Caco-2 (cell line): ENCODE data around the gene SLC5A10. TPM values are rescaled to one million over a fixed set of nuclear protein-coding genes. Genes with fewer than 3 reads are reported as not detected.

Source experiments
- BruUV-seq: library from RNA; stranded (reverse); fragments of 400-500 nt; replicated peaks from 2 replicates; lab custom pipeline; 2021; lab: Mats Ljungman, UMichigan
- CTCF ChIA-PET: fragments of 300-600 bp; sonication (Branson Sonifier 250); formaldehyde crosslinking; loops from one replicate; lab custom pipeline; 2022; ENCODE audit warnings: antibody characterized with exemption; lab: Charles Lee
- POLR2A ChIA-PET: fragments of 300-600 bp; sonication (Branson Sonifier 250); formaldehyde crosslinking; loops from one replicate; lab custom pipeline; 2022; ENCODE audit warnings: antibody characterized with exemption; lab: Charles Lee
- DNase-seq, 2 experiments: peaks; one replicate each; pipeline versions ENCODE4 v3.0.0 to v3.0.0-alpha.2; 2020 to 2022
- H3K27me3 ChIP-seq: replicated peaks from 2 replicates; pipeline ENCODE4 v1.6.0; 2011; ENCODE audit warnings: low read length; ENCODE audit not compliant: control insufficient read depth, insufficient read depth
- H3K36me3 ChIP-seq: 2 replicates; pipeline ENCODE4 v1.5.1; 2011; ENCODE audit warnings: low read length; ENCODE audit not compliant: control insufficient read depth, insufficient read depth
- H3K4me1 ChIP-seq: fragments of 250-450 bp; sonication (Bioruptor Pico); 2 replicates; pipeline ENCODE4 v1.5.1; 2020; ENCODE audit warnings: mild to moderate bottlenecking
- H3K4me3 ChIP-seq: 2 replicates; pipeline ENCODE4 v1.5.1; 2011; ENCODE audit warnings: low read depth, mild to moderate bottlenecking, control low read depth, low read length
- H3K9me3 ChIP-seq: fragments of 250-450 bp; sonication (Bioruptor Pico); 2 replicates; pipeline ENCODE4 v1.5.1; 2020; ENCODE audit warnings: mild to moderate bottlenecking, moderate library complexity
- H3K27ac Mint-ChIP-seq: one replicate; pipeline ENCODE4 v1.8.0; 2022; ENCODE audit warnings: mixed read lengths; ENCODE audit not compliant: unreplicated experiment
- H3K27me3 Mint-ChIP-seq: one replicate; pipeline ENCODE4 v1.8.0; 2022; ENCODE audit warnings: mixed read lengths; ENCODE audit not compliant: insufficient read depth, unreplicated experiment
- H3K36me3 Mint-ChIP-seq: one replicate; pipeline ENCODE4 v1.8.0; 2022; ENCODE audit warnings: mild to moderate bottlenecking, mixed read lengths; ENCODE audit not compliant: insufficient read depth, unreplicated experiment
- H3K4me1 Mint-ChIP-seq: one replicate; pipeline ENCODE4 v1.8.0; 2022; ENCODE audit warnings: low read depth, mixed read lengths; ENCODE audit not compliant: unreplicated experiment
- H3K4me3 Mint-ChIP-seq: one replicate; pipeline ENCODE4 v1.8.0; 2022; ENCODE audit warnings: mild to moderate bottlenecking, moderate library complexity, mixed read lengths; ENCODE audit not compliant: unreplicated experiment
- H3K9me3 Mint-ChIP-seq: one replicate; pipeline ENCODE4 v1.8.0; 2022; ENCODE audit warnings: mixed read lengths; ENCODE audit not compliant: unreplicated experiment
- intact Hi-C: fragments of 100-400 bp; cut with micrococcal nuclease; formaldehyde crosslinking; loops from one replicate; pipeline ENCODE4 v1.10.0; 2022; ENCODE audit not compliant: unreplicated experiment
- total RNA-seq: library from RNA; stranded (reverse); gene quantifications from 2 replicates; pipeline ENCODE4 v1.2.3, GENCODE V29; 2022
- TF ChIP-seq, protein P1 (sequence below), 2 experiments: fragments of 200-600 bp in 1 of 2; IDR thresholded peaks; 1 replicate in 1 of 2; 2 replicates in 1 of 2; pipeline versions ENCODE4 v1.5.1 to v1.8.0; 2011 to 2022; ENCODE audit warnings: antibody characterized with exemption in 1 of 2, control low read depth in 1 of 2, inconsistent platforms in 1 of 2, low read depth in 1 of 2, low read length in 1 of 2, mild to moderate bottlenecking in 1 of 2, moderate library complexity in 1 of 2; ENCODE audit not compliant: insufficient read depth in 1 of 2, severe bottlenecking in 1 of 2, unreplicated experiment in 1 of 2

The SLC5A10 gene
- total RNA-seq, 1 experiment from 2014 or later = 0.27 TPM

DNA sequence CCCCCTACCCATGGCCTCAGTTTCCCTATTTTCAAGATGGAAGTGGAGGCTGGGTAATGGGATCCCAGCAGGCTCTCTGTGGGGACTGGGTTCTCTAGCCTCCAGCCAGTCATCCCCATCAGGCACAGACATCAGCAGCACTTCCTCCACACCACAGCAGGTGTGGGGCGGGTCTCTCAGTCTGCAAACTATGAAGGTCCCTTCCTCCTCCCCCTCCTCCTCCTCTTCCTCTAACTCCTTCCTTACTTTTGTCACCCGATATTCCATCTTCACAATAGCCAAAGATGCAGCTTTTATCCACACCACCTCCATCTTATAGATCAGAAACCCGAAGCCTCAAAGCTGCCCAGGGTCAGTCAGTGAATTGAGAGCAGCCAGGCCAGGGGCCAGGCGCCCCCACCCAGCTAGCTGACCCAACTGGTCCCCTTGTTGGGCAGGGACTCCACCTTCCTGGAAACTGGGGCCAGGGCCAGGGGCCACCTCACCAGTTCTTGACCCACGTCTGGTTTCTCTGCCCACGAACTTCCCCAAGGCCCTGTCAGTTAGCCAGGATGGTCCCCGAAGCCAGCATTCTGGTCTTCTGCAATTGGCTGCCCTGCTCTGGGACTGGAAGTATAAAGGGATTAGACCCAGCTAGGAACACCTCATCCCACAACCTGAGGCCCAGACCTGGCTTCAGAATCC is 50.1 kb downstream of the SLC5A10 start:
- H3K4me3 ChIP-seq = no peak overlapping the region
- ChIA-PET CTCF (no interaction called here), POLR2A (interaction anchor here (1.3 kb wide), 1 partner anchor 17 kb away, joined by 3 read pairs; no protein-coding TSS in a partner anchor)
- Mint-ChIP-seq H3K9me3 (no peaks in the 10 kb centered on the region), H3K36me3 (peaks cover 40% of the 10 kb centered on the region), H3K27me3 (no peaks in the 10 kb centered on the region), H3K27ac (no peak overlapping the region), H3K4me1 (peaks cover 7% of the 10 kb centered on the region), H3K4me3 (no peak overlapping the region)
- intact Hi-C loops = no loop called here
- TSS peak; percentile 31 for BruUV-seq
- H3K4me1 ChIP-seq = peaks cover 27% of the 10 kb centered on the region
- H3K36me3 ChIP-seq = no peaks in the 10 kb centered on the region; the same call in 1 of the 2 replicates
- H3K9me3 ChIP-seq = no peaks in the 10 kb centered on the region
- TF ChIP-seq, protein P1, sequence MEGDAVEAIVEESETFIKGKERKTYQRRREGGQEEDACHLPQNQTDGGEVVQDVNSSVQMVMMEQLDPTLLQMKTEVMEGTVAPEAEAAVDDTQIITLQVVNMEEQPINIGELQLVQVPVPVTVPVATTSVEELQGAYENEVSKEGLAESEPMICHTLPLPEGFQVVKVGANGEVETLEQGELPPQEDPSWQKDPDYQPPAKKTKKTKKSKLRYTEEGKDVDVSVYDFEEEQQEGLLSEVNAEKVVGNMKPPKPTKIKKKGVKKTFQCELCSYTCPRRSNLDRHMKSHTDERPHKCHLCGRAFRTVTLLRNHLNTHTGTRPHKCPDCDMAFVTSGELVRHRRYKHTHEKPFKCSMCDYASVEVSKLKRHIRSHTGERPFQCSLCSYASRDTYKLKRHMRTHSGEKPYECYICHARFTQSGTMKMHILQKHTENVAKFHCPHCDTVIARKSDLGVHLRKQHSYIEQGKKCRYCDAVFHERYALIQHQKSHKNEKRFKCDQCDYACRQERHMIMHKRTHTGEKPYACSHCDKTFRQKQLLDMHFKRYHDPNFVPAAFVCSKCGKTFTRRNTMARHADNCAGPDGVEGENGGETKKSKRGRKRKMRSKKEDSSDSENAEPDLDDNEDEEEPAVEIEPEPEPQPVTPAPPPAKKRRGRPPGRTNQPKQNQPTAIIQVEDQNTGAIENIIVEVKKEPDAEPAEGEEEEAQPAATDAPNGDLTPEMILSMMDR (IDR thresholded peaks at IDR 0.05; ENCODE audit: insufficient read depth in 1 of 2, low read depth in 1 of 2, low read length in 1 of 2, severe bottlenecking in 1 of 2, unreplicated experiment in 1 of 2) = no peak
- DNase-seq = no peak
- H3K27me3 ChIP-seq = no peaks in the 10 kb centered on the region

DNA sequence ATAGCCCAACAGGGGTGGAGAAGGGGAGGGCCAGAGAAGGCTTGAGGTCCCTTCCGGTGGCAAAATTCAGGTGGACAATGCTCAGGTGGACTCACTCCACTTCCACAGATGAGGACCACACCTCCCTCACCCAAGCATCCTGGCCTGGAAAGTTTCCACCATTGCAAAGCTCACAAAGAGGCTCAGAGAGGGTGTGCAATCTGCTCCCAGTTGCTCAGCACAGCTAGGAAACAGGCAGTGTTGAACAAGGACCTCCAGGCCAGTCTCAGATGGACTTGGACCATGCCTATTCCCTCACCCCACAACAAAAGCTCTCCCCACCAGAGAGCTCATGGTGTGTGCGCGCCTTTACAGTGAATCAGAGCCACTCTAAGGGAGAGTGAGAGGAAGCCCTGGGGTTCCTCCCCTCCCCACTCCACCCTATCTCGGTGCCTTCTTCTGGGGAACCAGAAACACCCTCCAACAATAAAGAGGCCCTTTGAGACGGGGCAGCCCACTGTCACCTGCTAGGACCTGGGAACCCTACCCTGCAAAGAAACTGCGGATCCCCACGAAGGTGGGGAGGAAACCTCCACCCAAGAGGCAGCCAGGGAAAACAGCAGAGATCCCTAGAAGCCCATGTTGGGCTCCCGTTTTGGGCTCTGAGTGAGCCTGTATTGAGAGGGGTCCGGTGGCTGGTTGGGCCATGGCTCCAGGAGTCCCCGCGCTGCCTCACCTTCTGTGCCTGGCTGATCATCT is 51.0 kb downstream of the SLC5A10 start:
- H3K4me3 Mint-ChIP-seq = peak overlapping the region; percentile 75
- no peak for DNase-seq
- H3K27me3 Mint-ChIP-seq = no peaks in the 10 kb centered on the region
- CTCF ChIA-PET = no interaction called here
- no peaks in the 10 kb centered on the region for H3K9me3 ChIP-seq
- peaks cover 32% of the 10 kb centered on the region for H3K36me3 Mint-ChIP-seq
- TF ChIP-seq, protein P1 (IDR thresholded peaks at IDR 0.05; ENCODE audit: insufficient read depth in 1 of 2, low read depth in 1 of 2, low read length in 1 of 2, severe bottlenecking in 1 of 2, unreplicated experiment in 1 of 2) = no peak
- no peak overlapping the region for H3K4me3 ChIP-seq
- no peak overlapping the region for H3K27ac Mint-ChIP-seq
- no peaks in the 10 kb centered on the region for H3K27me3 ChIP-seq
- intact Hi-C loops = no loop called here
- H3K4me1 Mint-ChIP-seq = peaks cover 7% of the 10 kb centered on the region
- POLR2A ChIA-PET = no interaction called here
- no peaks in the 10 kb centered on the region; the same call in 1 of the 2 replicates for H3K36me3 ChIP-seq
- peaks cover 27% of the 10 kb centered on the region for H3K4me1 ChIP-seq
- no peaks in the 10 kb centered on the region for H3K9me3 Mint-ChIP-seq
- no TSS peak for BruUV-seq
